Endothelial cell of umbilical vein (primary cell): Measurements from ENCODE around the gene FAM227B. TPM values are rescaled to one million over a fixed set of nuclear protein-coding genes. Genes with fewer than 3 reads are reported as not detected.

Experiments
- BruUV-seq: library from RNA; stranded (reverse); fragments of 400-500 nt; replicated peaks from 2 replicates; lab custom pipeline; 2021; lab: Mats Ljungman, UMichigan
- CTCF ChIA-PET: fragments of 300-600, 350-600 bp; sonication (Branson Sonifier 250); formaldehyde crosslinking; loops from one replicate; lab custom pipeline; 2021; ENCODE audit warnings: antibody characterized with exemption, inconsistent platforms; lab: Charles Lee
- POLR2A ChIA-PET: fragments of 300-600, 350-600 bp; sonication (Branson Sonifier 250); formaldehyde crosslinking; loops from one replicate; lab custom pipeline; 2021; ENCODE audit warnings: antibody characterized with exemption, inconsistent platforms; lab: Charles Lee
- DNase-seq: peaks from one replicate; pipeline ENCODE4 v3.0.0-alpha.2; 2011; ENCODE audit warnings: low read depth, low spot score
- FAIRE-seq: peaks from 2 replicates; lab custom pipeline; 2011; peaks lifted over from hg19 to GRCh38; lab: Jason Lieb, UNC
- H2AFZ ChIP-seq: 2 replicates; pipeline ENCODE4 v1.6.0; 2012; ENCODE audit warnings: low read depth, low read length, control low read depth, inconsistent platforms
- H3K27ac ChIP-seq: 2 replicates; pipeline ENCODE4 v1.5.1; 2011; ENCODE audit warnings: low read depth, mild to moderate bottlenecking, control low read depth, low read length, moderate library complexity; ENCODE audit not compliant: insufficient read depth
- H3K27me3 ChIP-seq, 2 experiments: 2 replicates each; pipeline versions ENCODE4 v1.6.0 to v1.6.1; 2011; ENCODE audit warnings: low read length in 2 of 2, mixed read lengths in 1 of 2; ENCODE audit not compliant: control insufficient read depth in 2 of 2, insufficient read depth in 2 of 2
- H3K36me3 ChIP-seq, 2 experiments: 2 replicates in 1 of 2; 3 replicates in 1 of 2; pipeline ENCODE4 v1.5.1; 2011; ENCODE audit warnings: low read length in 2 of 2, mild to moderate bottlenecking in 1 of 2, moderate library complexity in 1 of 2; ENCODE audit not compliant: control insufficient read depth in 2 of 2, insufficient read depth in 2 of 2; ENCODE audit errors: extremely low read depth in 1 of 2
- H3K4me1 ChIP-seq: 3 replicates; pipeline ENCODE4 v1.5.1; 2011; ENCODE audit warnings: mild to moderate bottlenecking, low read length; ENCODE audit not compliant: control insufficient read depth, insufficient read depth; ENCODE audit errors: extremely low read depth
- H3K4me2 ChIP-seq: 2 replicates; pipeline ENCODE4 v1.6.1; 2011; ENCODE audit warnings: low read length, control low read depth, mixed read lengths; ENCODE audit not compliant: insufficient read depth
- H3K4me3 ChIP-seq, 3 experiments: fragments of 200-600 bp in 1 of 3; sonication (generic), shearing (Covaris generic) in 1 of 3; replicated peaks in 1 of 3; 2 replicates each; pipeline ENCODE4 v1.5.1; 2011 to 2016; ENCODE audit warnings: control low read depth in 3 of 3, low read length in 3 of 3, mild to moderate bottlenecking in 2 of 3, inconsistent platforms in 1 of 3, low read depth in 1 of 3, moderate library complexity in 1 of 3; ENCODE audit not compliant: insufficient read depth in 1 of 3
- H3K79me2 ChIP-seq: 2 replicates; pipeline ENCODE4 v1.6.0; 2012; ENCODE audit warnings: low read length, inconsistent platforms; ENCODE audit not compliant: control insufficient read depth, insufficient read depth
- H3K9ac ChIP-seq: replicated peaks from 2 replicates; pipeline ENCODE3; 2011; ENCODE audit warnings: low read length, control low read depth; ENCODE audit not compliant: insufficient read depth; ENCODE audit errors: extremely low read depth
- H3K9me1 ChIP-seq: replicated peaks from 3 replicates; pipeline ENCODE4 v1.6.0; 2011; ENCODE audit warnings: mild to moderate bottlenecking, low read length; ENCODE audit not compliant: control insufficient read depth, insufficient read depth; ENCODE audit errors: extremely low read depth
- H3K9me3 ChIP-seq: replicated peaks from 2 replicates; pipeline ENCODE4 v1.5.1; 2012; ENCODE audit warnings: low read length, inconsistent platforms; ENCODE audit not compliant: control insufficient read depth, insufficient read depth
- H4K20me1 ChIP-seq: replicated peaks from 2 replicates; pipeline ENCODE3; 2011; ENCODE audit warnings: mild to moderate bottlenecking, low read length; ENCODE audit not compliant: control insufficient read depth, insufficient read depth; ENCODE audit errors: extremely low read depth
- EZH2 ChIP-seq: IDR thresholded peaks from 2 replicates; pipeline ENCODE4 v1.6.1; 2012; ENCODE audit warnings: borderline replicate concordance, low read depth, mild to moderate bottlenecking, moderate library complexity, low read length, inconsistent platforms; ENCODE audit not compliant: severe bottlenecking
- FOS ChIP-seq: IDR thresholded peaks from 2 replicates; pipeline ENCODE4 v1.6.1; 2011; ENCODE audit warnings: mild to moderate bottlenecking, low read length, moderate library complexity, borderline replicate concordance; ENCODE audit not compliant: insufficient read depth
- GATA2 ChIP-seq: IDR thresholded peaks from 2 replicates; pipeline ENCODE4 v1.7.0; 2011; ENCODE audit warnings: low read depth, mild to moderate bottlenecking, moderate library complexity, mixed read lengths, low read length; ENCODE audit not compliant: insufficient read length, insufficient read depth
- JUN ChIP-seq: IDR thresholded peaks from 2 replicates; pipeline ENCODE4 v1.6.1; 2011; ENCODE audit warnings: borderline replicate concordance, low read depth; ENCODE audit not compliant: insufficient read length, insufficient read depth
- MYC ChIP-seq: IDR thresholded peaks from one replicate; pipeline ENCODE4 v1.6.1; 2011; ENCODE audit warnings: mild to moderate bottlenecking, low read depth, low read length
- POLR2A ChIP-seq: IDR thresholded peaks from 2 replicates; pipeline ENCODE4 v1.6.1; 2012; ENCODE audit warnings: low read depth, mild to moderate bottlenecking, control low read depth, low read length
- POLR2AphosphoS5 ChIP-seq: IDR thresholded peaks from 2 replicates; pipeline ENCODE4 v1.6.1; 2012; ENCODE audit warnings: low read depth, mild to moderate bottlenecking, control low read depth, low read length, moderate library complexity; ENCODE audit not compliant: insufficient read depth
- dilution Hi-C: fragments of 300-500 bp; cut with MboI; formaldehyde crosslinking; loops from one replicate; pipeline ENCODE4 v1.15.0; 2019; ENCODE audit warnings: low sequenced_read_pairs; ENCODE audit not compliant: extremely low pct_ligation_motif_present
- intact Hi-C: fragments of 100-400 bp; cut with micrococcal nuclease; formaldehyde crosslinking; loops from one replicate; pipeline ENCODE4 v1.10.0; 2022
- polyA plus RNA-seq, 4 experiments: library from polyadenylated mRNA; depleted of rRNA in 3 of 4; stranded (reverse) in 3 of 4; unstranded in 1 of 4; fragments of >200 nt; gene quantifications; 2 replicates each; pipeline versions ENCODE4 v1.2.1 to v1.2.3, GENCODE V29; 2011 to 2012; ENCODE audit warnings: missing spikeins in 1 of 4
- total RNA-seq: library from RNA; stranded (reverse); gene quantifications from 2 replicates; pipeline ENCODE4 v1.2.3, GENCODE V29; 2021
- TF ChIP-seq, protein P1 (sequence below): IDR thresholded peaks from 2 replicates; pipeline ENCODE4 v1.6.1; 2011; ENCODE audit not compliant: insufficient read depth, insufficient read length
- TF ChIP-seq, protein P2 (sequence below), 2 donors: IDR thresholded peaks; 1 replicate in 1 of 2; 2 replicates in 1 of 2; pipeline ENCODE4 v1.5.1; 2011; ENCODE audit warnings: low read length in 2 of 2, mild to moderate bottlenecking in 2 of 2, moderate library complexity in 2 of 2, control low read depth in 1 of 2, inconsistent platforms in 1 of 2, low read depth in 1 of 2; ENCODE audit not compliant: insufficient read depth in 1 of 2; ENCODE audit errors: extremely low read depth in 1 of 2

FAM227B gene
- total and polyA plus RNA-seq, 2 donors (not counting 3 experiments of a cell fraction or from before 2014, with no cell fraction given), result 1.5 to 1.8 TPM

DNA sequence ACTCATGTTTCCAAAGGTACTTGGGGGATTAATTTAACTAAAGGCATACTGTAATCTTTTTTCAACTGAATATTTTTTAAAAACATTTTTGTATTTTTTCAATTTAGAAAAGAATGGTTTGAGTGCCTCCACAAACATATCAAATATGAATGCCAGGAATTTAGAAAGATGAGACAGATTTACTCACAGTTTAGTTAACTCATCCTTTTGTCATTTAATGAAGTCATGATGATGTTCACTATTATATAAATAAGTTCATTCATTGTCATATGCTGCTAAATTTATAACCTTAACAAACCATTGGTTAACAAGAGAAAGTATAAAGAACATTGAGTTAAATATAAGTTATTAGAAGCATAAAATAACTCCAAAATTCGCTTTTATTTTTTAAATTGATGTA lies 147.6 kb downstream of the FAM227B start:
- intact Hi-C loops (loop anchor here (5.0 kb wide), 1 partner anchor 674 kb away; no protein-coding TSS in a partner anchor), dilution Hi-C loops (no loop called here)
- ChIA-PET POLR2A (no interaction called here), CTCF (no interaction called here)
- Histone ChIP-seq H4K20me1 (no peaks in the 10 kb centered on the region), H3K27ac (no peak overlapping the region), H3K9me1 (no peaks in the 10 kb centered on the region), H3K4me3 (no peak overlapping the region), H3K79me2 (no peaks in the 10 kb centered on the region), H3K4me1 (no peaks in the 10 kb centered on the region), H3K9ac (no peak overlapping the region), H2AFZ (no peak overlapping the region), H3K27me3 (peaks cover 0 to 2% of the 10 kb centered on the region in 2 experiments), H3K9me3 (no peaks in the 10 kb centered on the region), H3K4me2 (no peak overlapping the region), H3K36me3 (no peaks in the 10 kb centered on the region)
- TF ChIP-seq EZH2 (no peak), POLR2A (no peak), JUN (no peak), FOS (no peak), MYC (no peak), GATA2 (no peak), POLR2AphosphoS5 (no peak)
- TF ChIP-seq, protein P1, sequence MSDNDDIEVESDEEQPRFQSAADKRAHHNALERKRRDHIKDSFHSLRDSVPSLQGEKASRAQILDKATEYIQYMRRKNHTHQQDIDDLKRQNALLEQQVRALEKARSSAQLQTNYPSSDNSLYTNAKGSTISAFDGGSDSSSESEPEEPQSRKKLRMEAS, result no peak
- TF ChIP-seq, protein P2, sequence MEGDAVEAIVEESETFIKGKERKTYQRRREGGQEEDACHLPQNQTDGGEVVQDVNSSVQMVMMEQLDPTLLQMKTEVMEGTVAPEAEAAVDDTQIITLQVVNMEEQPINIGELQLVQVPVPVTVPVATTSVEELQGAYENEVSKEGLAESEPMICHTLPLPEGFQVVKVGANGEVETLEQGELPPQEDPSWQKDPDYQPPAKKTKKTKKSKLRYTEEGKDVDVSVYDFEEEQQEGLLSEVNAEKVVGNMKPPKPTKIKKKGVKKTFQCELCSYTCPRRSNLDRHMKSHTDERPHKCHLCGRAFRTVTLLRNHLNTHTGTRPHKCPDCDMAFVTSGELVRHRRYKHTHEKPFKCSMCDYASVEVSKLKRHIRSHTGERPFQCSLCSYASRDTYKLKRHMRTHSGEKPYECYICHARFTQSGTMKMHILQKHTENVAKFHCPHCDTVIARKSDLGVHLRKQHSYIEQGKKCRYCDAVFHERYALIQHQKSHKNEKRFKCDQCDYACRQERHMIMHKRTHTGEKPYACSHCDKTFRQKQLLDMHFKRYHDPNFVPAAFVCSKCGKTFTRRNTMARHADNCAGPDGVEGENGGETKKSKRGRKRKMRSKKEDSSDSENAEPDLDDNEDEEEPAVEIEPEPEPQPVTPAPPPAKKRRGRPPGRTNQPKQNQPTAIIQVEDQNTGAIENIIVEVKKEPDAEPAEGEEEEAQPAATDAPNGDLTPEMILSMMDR (IDR thresholded peaks at IDR 0.05; ENCODE audit: extremely low read depth in 1 of 2, insufficient read depth in 1 of 2, low read depth in 1 of 2, low read length in 2 of 2), result no peak
- DNase-seq, result no peak
- no peak for FAIRE-seq
- BruUV-seq, result no TSS peak
